H54 (cell line): Measurements from ENCODE around the gene IFNB1.

Experiments used
- DNase-seq: peaks from one replicate; pipeline ENCODE4 v3.0.0; 2011; ENCODE audit warnings: low spot score, mixed read lengths; ENCODE audit not compliant: insufficient read length
- FAIRE-seq: peaks from 3 replicates; lab custom pipeline; 2011; peaks lifted over from hg19 to GRCh38; lab: Jason Lieb, UNC
- POLR2A ChIP-seq: IDR thresholded peaks from 2 replicates; pipeline ENCODE4 v1.6.1; 2011; ENCODE audit warnings: low read depth, mild to moderate bottlenecking, low read length

Gene IFNB1

GRCh38 chr9:21039302-21039701, 38.4 kb downstream of the IFNB1 start:
- no peak for TF ChIP-seq POLR2A
- no peak for FAIRE-seq

GRCh38 chr9:21037278-21037677, 40.5 kb downstream of the IFNB1 start:
- DNase-seq (no peak), FAIRE-seq (no peak)
- no peak for TF ChIP-seq POLR2A

More at GRCh38 chr9:21039302-21039701, 38.4 kb downstream of the IFNB1 start:
- DNase-seq, result no peak

- TF ChIP-seq POLR2A, result no peak
- FAIRE-seq (no peak), DNase-seq (no peak)
These were observed 45.9 kb downstream of the IFNB1 start for GRCh38 chr9:21031808-21032183.

GRCh38 chr9:21031091-21031807, 46.5 kb downstream of the IFNB1 start, which contains the start of gene HACD4:
TSS of gene HACD4 (minus strand) at chr9:21031640. CDS start at chr9:21031590, 50 bp downstream.
- FAIRE-seq (no peak), DNase-seq (peak; percentile 64)
- TF ChIP-seq POLR2A, result no peak

- FAIRE-seq (peak; percentile 93), DNase-seq (peak; percentile 23)
- no peak for TF ChIP-seq POLR2A
These were observed 47.2 kb downstream of the IFNB1 start for GRCh38 chr9:21030389-21031035.

GRCh38 chr9:21029661-21030060, 48.1 kb downstream of the IFNB1 start:
- TF ChIP-seq POLR2A, result no peak
- FAIRE-seq (no peak), DNase-seq (no peak)

- no peak for DNase-seq
- peak; percentile 23 for FAIRE-seq
- no peak for TF ChIP-seq POLR2A
These were observed 49.3 kb downstream of the IFNB1 start for GRCh38 chr9:21028466-21028865.

- FAIRE-seq (peak; percentile 90), DNase-seq (no peak)
- no peak for TF ChIP-seq POLR2A
These were observed 50.4 kb downstream of the IFNB1 start for GRCh38 chr9:21027295-21027694.
